GM13977 (cell line): Measurements from ENCODE around the gene SLAMF7.

Source experiments
- DNase-seq: peaks from one replicate; pipeline ENCODE4 v3.0.0; 2012; ENCODE audit warnings: low spot score
- in situ Hi-C: fragments of 300-500 bp; cut with MboI; formaldehyde crosslinking; loops from one replicate; pipeline ENCODE4 v1.12.0; 2022; ENCODE audit warnings: low sequenced_read_pairs, low pct_unique_long_range_greater_than_20kb, mixed read lengths, inconsistent platforms; ENCODE audit not compliant: unreplicated experiment
- TF ChIP-seq, protein P1 (sequence below): IDR thresholded peaks from 2 replicates; pipeline ENCODE4 v1.5.1; 2012; ENCODE audit warnings: mild to moderate bottlenecking, control low read depth; ENCODE audit not compliant: insufficient read depth; ENCODE audit errors: extremely low read depth, missing control alignments

SLAMF7 gene

DNA sequence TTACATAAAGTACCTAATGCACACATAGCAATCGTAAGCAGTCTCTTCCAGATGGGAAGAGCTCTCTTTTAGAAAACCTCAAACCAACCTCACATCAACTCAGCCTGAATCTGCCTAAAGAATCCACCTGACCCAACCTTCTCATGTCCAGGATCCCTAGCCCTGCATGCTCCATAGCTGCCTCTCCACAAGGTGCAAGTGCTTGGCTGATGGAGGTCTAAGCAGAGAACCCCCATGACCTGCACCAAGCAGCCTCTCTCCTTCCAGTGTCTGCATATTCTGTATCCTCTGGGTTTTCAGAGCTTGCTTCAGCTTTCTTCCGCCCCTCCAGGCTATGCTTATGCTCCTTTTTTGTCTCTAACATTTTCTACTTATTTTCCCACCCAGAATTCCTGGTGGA lies 59.4 kb downstream of the SLAMF7 start:
- DNase-seq = no peak
- in situ Hi-C loops = loop anchor here (5.0 kb wide), 1 partner anchor 34 kb away; no protein-coding TSS in a partner anchor
- TF ChIP-seq, protein P1, sequence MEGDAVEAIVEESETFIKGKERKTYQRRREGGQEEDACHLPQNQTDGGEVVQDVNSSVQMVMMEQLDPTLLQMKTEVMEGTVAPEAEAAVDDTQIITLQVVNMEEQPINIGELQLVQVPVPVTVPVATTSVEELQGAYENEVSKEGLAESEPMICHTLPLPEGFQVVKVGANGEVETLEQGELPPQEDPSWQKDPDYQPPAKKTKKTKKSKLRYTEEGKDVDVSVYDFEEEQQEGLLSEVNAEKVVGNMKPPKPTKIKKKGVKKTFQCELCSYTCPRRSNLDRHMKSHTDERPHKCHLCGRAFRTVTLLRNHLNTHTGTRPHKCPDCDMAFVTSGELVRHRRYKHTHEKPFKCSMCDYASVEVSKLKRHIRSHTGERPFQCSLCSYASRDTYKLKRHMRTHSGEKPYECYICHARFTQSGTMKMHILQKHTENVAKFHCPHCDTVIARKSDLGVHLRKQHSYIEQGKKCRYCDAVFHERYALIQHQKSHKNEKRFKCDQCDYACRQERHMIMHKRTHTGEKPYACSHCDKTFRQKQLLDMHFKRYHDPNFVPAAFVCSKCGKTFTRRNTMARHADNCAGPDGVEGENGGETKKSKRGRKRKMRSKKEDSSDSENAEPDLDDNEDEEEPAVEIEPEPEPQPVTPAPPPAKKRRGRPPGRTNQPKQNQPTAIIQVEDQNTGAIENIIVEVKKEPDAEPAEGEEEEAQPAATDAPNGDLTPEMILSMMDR = no peak

DNA sequence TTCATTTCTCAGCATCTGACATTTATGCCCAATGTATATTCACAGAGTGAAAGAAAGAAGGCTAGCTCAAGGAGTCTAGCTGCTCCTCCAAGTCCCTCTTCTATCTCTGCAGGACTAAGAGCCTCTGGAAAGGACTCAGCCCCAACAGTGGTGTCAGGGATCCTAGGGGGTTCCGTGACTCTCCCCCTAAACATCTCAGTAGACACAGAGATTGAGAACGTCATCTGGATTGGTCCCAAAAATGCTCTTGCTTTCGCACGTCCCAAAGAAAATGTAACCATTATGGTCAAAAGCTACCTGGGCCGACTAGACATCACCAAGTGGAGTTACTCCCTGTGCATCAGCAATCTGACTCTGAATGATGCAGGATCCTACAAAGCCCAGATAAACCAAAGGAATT lies 60.6 kb downstream of the SLAMF7 start:
- no peak for DNase-seq
- TF ChIP-seq, protein P1 = no peak
- in situ Hi-C loops = loop anchor here (5.0 kb wide), 1 partner anchor 33 kb away; no protein-coding TSS in a partner anchor

DNA sequence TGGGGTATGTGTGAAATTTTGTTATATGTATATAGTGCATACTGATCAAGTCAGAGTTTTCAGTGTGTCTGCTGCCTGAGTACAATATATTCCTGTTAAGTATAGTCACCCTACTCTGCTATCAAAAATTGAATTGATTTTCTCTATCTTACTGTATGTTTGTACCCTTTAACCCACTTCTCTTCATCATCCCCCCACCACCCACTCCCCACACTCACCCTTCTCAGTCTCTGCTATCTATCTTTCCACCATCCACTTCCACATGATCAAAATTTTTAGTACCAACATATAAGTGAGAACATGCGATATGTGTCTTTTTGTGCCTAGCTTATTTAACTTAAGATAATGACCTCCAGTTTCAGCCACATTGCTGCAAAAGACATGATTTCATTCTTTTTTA lies 61.1 kb downstream of the SLAMF7 start:
- TF ChIP-seq, protein P1 = no peak
- in situ Hi-C loops = no loop called here
- DNase-seq = no peak

DNA sequence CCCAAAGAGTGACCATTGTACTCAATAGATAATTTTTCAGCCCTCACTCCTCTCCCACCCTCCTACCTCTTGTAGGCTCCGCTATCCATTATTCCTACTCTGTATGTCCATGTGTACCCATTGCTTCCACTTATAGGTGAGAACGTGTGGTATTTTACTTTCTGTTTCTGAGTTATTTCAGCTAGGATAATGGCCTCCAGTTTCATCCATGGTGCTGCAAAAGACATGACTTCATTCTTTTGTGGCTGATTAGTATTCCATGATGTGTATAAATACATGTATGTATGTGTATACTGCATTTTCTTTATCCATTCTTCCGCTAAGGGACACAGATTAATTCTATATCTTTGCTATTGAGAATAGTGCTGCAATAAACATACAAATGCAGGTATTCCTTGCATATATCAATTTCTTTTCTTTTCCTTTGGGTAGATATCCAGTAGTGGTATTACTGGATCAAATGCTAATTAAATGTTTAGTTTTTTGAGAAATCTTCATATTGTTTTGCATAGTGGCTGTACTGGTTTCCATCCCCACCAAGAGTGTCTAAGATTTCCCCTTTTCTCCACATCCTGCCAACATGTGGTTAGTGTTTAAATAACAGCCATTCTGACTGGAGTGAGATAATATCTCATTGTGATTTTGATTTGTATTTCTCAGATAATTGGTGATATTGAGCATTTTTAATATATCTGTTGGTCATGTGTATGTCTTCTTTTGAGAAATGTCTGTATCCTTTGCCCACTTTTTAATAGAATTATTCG lies 61.8 kb downstream of the SLAMF7 start:
- DNase-seq = no peak
- in situ Hi-C loops = no loop called here
- TF ChIP-seq, protein P1 = no peak

DNA sequence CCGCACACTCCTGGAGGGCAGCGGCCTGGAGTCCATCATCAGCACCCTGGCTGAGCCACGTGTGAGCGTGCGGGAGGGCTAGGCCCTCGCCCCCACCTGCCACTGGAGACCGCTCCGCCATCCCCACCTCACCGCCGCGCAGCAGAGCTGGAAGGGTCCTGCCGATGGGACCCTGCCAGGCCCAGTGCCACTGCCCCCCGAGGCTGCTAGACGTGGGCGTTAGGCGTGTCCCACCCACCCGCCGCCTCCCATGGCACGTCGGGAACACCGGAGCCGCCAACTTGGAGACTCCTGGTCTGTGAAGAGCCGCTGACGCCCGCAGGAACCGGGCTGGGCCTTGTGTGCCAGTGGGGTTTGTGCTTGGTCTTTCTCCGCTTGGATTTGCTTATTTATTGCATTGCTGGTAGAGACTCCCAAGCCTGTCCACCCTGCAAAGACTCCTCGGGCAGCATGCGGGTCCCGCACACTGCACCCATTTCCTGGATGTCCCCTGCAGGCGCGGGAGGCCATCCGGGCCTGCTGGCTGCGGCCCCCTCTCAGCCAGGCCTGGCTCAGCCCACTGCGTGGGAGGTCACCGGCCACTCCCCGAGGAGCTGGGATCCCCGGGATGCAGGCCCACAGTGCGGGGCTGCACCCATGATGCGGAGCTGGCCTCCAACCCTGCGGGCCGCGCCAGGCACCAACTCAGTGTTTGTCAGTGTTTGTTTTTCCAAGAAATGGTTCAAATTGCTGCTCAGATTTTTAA lies 63.0 kb downstream of the SLAMF7 start:
- in situ Hi-C loops = no loop called here
- TF ChIP-seq, protein P1 = no peak
- no peak for DNase-seq
